PFSK-1 (cell line): Measurements from ENCODE around the gene ULBP2.

Experiments
- FOXP2 ChIP-seq: optimal IDR thresholded peaks from 2 replicates; pipeline ENCODE3; 2011; ENCODE audit warnings: borderline replicate concordance, control low read depth, inconsistent platforms; ENCODE audit not compliant: insufficient read depth; ENCODE audit errors: extremely low read length, extremely low read depth
- POLR2AphosphoS5 ChIP-seq: IDR thresholded peaks from 2 replicates; pipeline ENCODE4 v1.6.1; 2012; ENCODE audit warnings: low read depth, mild to moderate bottlenecking, control low read depth, low read length, moderate library complexity
- REST ChIP-seq, 2 experiments: IDR thresholded peaks; 2 replicates each; pipeline versions ENCODE4 v1.6.1 to v1.8.0; 2011 to 2012; ENCODE audit warnings: low read depth in 2 of 2, low read length in 2 of 2, control low read depth in 1 of 2, inconsistent platforms in 1 of 2, mild to moderate bottlenecking in 1 of 2, moderate library complexity in 1 of 2; ENCODE audit not compliant: insufficient read depth in 1 of 2
- SIN3A ChIP-seq: IDR thresholded peaks from 2 replicates; pipeline ENCODE4 v1.6.1; 2012; ENCODE audit warnings: mild to moderate bottlenecking, low read length, moderate library complexity, borderline replicate concordance; ENCODE audit not compliant: insufficient read depth
- TAF1 ChIP-seq: IDR thresholded peaks from 2 replicates; pipeline ENCODE4 v1.6.1; 2012; ENCODE audit warnings: low read length, control low read depth, borderline replicate concordance; ENCODE audit not compliant: insufficient read depth

Gene ULBP2

GRCh38 chr6:149931501-149931900 is 10.3 kb upstream of the ULBP2 start:
- no peak for TF ChIP-seq REST (IDR thresholded peaks at IDR 0.05; ENCODE audit: insufficient read depth in 1 of 2, low read depth in 2 of 2, low read length in 2 of 2)
- no peak for TF ChIP-seq TAF1
- TF ChIP-seq SIN3A: no peak
- TF ChIP-seq FOXP2: no peak
- no peak for TF ChIP-seq POLR2AphosphoS5

DNA sequence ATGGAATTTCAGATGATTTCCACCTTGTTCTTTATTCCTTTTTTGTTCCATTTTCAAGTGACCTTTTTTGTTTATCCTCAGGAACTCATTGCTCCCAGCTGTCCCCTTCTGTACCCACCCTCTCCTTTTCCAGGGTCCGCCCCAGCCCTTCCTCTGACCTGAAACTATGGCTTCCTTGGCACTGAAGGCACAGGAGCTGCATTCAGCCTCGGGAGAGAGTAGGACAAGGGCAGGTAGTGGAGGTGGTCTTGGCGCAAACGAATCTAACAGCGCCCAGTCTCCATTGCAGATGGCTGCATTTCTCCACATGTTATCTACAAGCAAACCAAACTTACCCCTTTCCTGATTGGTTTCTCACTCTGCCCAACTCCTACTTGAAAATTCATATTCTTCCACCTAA is 8.8 kb upstream of the ULBP2 start:
- TF ChIP-seq POLR2AphosphoS5: no peak
- TF ChIP-seq REST (IDR thresholded peaks at IDR 0.05; ENCODE audit: insufficient read depth in 1 of 2, low read depth in 2 of 2, low read length in 2 of 2): no peak
- no peak for TF ChIP-seq TAF1
- no peak for TF ChIP-seq FOXP2
- no peak for TF ChIP-seq SIN3A

GRCh38 chr6:149933461-149933860 is 8.4 kb upstream of the ULBP2 start:
- TF ChIP-seq REST (IDR thresholded peaks at IDR 0.05; ENCODE audit: insufficient read depth in 1 of 2, low read depth in 2 of 2, low read length in 2 of 2) (no peak), TAF1 (no peak), FOXP2 (no peak), SIN3A (no peak), POLR2AphosphoS5 (no peak)

DNA sequence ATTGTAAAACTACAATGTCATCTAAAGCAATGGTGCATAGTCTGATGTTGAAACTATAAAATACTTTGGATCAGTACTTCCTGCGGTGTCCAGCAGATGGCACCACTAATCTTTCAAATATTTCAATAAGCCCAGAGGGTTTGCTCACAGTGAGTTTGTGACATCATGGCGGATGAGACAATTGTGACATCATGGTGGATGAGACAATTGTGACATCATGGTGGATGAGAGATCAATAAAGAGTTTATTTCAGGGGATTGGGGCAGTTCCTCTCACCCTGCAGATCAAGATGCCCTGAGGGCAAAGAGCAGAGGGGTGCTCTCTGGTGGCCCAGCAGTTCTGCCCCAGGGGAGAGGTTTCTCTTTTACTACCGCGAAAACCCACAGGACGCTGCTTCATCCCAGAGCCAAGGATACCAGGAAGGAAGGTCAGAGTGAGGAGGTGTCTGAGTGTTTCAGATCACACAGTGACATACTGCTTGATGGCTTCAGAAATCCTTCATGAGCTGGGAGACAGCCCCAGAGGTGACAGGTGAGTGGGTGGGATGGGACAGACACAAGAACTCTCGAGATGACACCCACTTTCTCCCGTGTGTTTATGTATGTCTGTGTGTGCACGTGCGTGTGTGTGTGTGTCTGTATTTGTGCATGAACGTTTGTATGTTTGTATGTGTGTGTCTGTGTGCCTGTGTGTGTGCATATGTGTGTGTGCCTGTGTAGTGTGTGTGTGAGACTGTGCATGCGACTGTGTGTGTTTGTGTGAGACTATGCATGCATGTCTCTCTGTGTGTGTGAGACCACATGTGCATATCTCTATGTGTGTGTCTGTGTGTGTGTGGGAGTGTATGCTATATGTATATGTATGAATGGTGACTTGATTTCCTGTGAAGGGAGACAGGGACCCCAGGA is 7.3 kb upstream of the ULBP2 start:
- TF ChIP-seq TAF1: no peak
- no peak for TF ChIP-seq SIN3A
- TF ChIP-seq POLR2AphosphoS5: no peak
- no peak for TF ChIP-seq FOXP2
- TF ChIP-seq REST (IDR thresholded peaks at IDR 0.05; ENCODE audit: insufficient read depth in 1 of 2, low read depth in 2 of 2, low read length in 2 of 2): no peak

GRCh38 chr6:149935246-149935645 is 6.6 kb upstream of the ULBP2 start:
- TF ChIP-seq SIN3A (no peak), REST (IDR thresholded peaks at IDR 0.05; ENCODE audit: insufficient read depth in 1 of 2, low read depth in 2 of 2, low read length in 2 of 2) (no peak), TAF1 (no peak), FOXP2 (no peak), POLR2AphosphoS5 (no peak)
